HEK293 (cell line): ENCODE data around the gene GALNTL6.

ENCODE experiments used
- CTCF ChIP-seq: fragments of 450-650 bp; formaldehyde crosslinking; IDR thresholded peaks from 2 replicates; pipeline ENCODE4 v1.5.1; 2016; ENCODE audit warnings: missing biosample characterization, missing genetic modification characterization
- ZNF157 ChIP-seq: fragments of 450-650 bp; formaldehyde crosslinking; IDR thresholded peaks from 2 replicates; pipeline ENCODE4 v1.5.1; 2016; ENCODE audit warnings: missing biosample characterization, missing genetic modification characterization
- ZNF423 ChIP-seq: fragments of 450-650 bp; formaldehyde crosslinking; IDR thresholded peaks from 2 replicates; pipeline ENCODE4 v1.5.1; 2016; ENCODE audit warnings: missing biosample characterization, missing genetic modification characterization
- TF ChIP-seq, protein P1 (sequence below): fragments of 450-650 bp; formaldehyde crosslinking; IDR thresholded peaks from 2 replicates; pipeline ENCODE4 v1.5.1; 2016; ENCODE audit warnings: missing biosample characterization, missing genetic modification characterization

GRCh38 chr4:172751550-172751949 is 938.3 kb downstream of the GALNTL6 start:
- TF ChIP-seq CTCF (tag by site-specific recombination) (no peak), ZNF423 (tag by site-specific recombination) (no peak), ZNF157 (tag by site-specific recombination) (no peak)
- TF ChIP-seq, protein P1, sequence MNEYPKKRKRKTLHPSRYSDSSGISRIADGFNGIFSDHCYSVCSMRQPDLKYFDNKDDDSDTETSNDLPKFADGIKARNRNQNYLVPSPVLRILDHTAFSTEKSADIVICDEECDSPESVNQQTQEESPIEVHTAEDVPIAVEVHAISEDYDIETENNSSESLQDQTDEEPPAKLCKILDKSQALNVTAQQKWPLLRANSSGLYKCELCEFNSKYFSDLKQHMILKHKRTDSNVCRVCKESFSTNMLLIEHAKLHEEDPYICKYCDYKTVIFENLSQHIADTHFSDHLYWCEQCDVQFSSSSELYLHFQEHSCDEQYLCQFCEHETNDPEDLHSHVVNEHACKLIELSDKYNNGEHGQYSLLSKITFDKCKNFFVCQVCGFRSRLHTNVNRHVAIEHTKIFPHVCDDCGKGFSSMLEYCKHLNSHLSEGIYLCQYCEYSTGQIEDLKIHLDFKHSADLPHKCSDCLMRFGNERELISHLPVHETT (tag by site-specific recombination) = no peak
